ENCODE data around the gene MTMR10. TPM values are rescaled to one million over a fixed set of nuclear protein-coding genes. Genes with fewer than 3 reads are reported as not detected.

Gene MTMR10
- total and polyA plus RNA-seq, 2 donors (not counting 3 experiments of a cell fraction or from before 2014, with no cell fraction given): 48.3 to 88.5 TPM

DNA sequence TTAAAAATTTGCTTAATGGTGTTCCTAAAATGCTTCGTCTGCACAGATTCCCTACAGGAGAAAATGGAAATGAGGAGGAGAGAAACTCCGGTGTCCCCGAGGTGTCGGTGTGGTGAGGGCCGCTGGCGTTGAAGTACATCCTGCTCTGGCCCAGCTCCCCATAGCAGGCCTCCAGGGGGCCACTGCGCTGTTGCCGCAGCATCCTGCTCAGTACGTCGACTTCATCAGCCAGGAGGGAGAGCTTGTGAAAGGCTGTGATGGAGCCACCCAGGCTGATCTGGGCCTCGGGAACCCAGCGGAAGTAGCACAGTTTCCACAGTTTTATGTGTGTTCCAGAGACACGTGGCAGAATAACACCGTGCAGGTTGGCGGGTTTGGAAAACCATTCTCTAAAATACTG lies 49.9 kb downstream of the MTMR10 start:
- dilution Hi-C loops (cut with MboI; ENCODE audit: extremely low pct_ligation_motif_present, low sequenced_read_pairs) (no loop called here), intact Hi-C loops (cut with micrococcal nuclease) (no loop called here)
- no peak for FAIRE-seq

More for the DNA sequence above, 49.9 kb downstream of the MTMR10 start:
- POLR2A ChIA-PET: no interaction called here
- no peaks in the 10 kb centered on the region for H4K20me1 ChIP-seq (replicated peaks; ENCODE audit: control insufficient read depth, extremely low read depth, insufficient read depth, low read length)
- H3K9ac ChIP-seq (replicated peaks; ENCODE audit: extremely low read depth, insufficient read depth, low read length): no peak overlapping the region
- BruUV-seq (replicated peaks): TSS peak; percentile 17
- no peak overlapping the region for H3K4me3 ChIP-seq (replicated peaks in 1 of 3; ENCODE audit: insufficient read depth in 1 of 3, low read depth in 1 of 3, low read length in 3 of 3)
- H3K9me3 ChIP-seq (replicated peaks; ENCODE audit: control insufficient read depth, insufficient read depth, low read length): no peaks in the 10 kb centered on the region
- H2AFZ ChIP-seq (ENCODE audit: low read depth, low read length): no peak overlapping the region
- no peaks in the 10 kb centered on the region for H3K9me1 ChIP-seq (replicated peaks; ENCODE audit: control insufficient read depth, extremely low read depth, insufficient read depth, low read length)
- CTCF ChIA-PET: interaction anchor here (1.3 kb wide), 1 partner anchor 188 kb away, joined by 7 read pairs; no protein-coding TSS in a partner anchor
- no peak for DNase-seq (ENCODE audit: low read depth, low spot score)
- H3K79me2 ChIP-seq (ENCODE audit: control insufficient read depth, insufficient read depth, low read length): no peaks in the 10 kb centered on the region
- H3K4me2 ChIP-seq (ENCODE audit: insufficient read depth, low read length): no peak overlapping the region
- no peaks in the 10 kb centered on the region for H3K4me1 ChIP-seq (ENCODE audit: control insufficient read depth, extremely low read depth, insufficient read depth, low read length)
- no peaks in the 10 kb centered on the region for H3K27me3 ChIP-seq (ENCODE audit: control insufficient read depth in 2 of 2, insufficient read depth in 2 of 2, low read length in 2 of 2)
- TF ChIP-seq EZH2 (IDR thresholded peaks at IDR 0.05; ENCODE audit: borderline replicate concordance, low read depth, low read length, severe bottlenecking): no peak
- TF ChIP-seq, protein P1, sequence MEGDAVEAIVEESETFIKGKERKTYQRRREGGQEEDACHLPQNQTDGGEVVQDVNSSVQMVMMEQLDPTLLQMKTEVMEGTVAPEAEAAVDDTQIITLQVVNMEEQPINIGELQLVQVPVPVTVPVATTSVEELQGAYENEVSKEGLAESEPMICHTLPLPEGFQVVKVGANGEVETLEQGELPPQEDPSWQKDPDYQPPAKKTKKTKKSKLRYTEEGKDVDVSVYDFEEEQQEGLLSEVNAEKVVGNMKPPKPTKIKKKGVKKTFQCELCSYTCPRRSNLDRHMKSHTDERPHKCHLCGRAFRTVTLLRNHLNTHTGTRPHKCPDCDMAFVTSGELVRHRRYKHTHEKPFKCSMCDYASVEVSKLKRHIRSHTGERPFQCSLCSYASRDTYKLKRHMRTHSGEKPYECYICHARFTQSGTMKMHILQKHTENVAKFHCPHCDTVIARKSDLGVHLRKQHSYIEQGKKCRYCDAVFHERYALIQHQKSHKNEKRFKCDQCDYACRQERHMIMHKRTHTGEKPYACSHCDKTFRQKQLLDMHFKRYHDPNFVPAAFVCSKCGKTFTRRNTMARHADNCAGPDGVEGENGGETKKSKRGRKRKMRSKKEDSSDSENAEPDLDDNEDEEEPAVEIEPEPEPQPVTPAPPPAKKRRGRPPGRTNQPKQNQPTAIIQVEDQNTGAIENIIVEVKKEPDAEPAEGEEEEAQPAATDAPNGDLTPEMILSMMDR (IDR thresholded peaks at IDR 0.05; ENCODE audit: extremely low read depth in 1 of 2, insufficient read depth in 1 of 2, low read depth in 1 of 2, low read length in 2 of 2): no peak
- TF ChIP-seq JUN (IDR thresholded peaks at IDR 0.05; ENCODE audit: borderline replicate concordance, insufficient read depth, insufficient read length, low read depth): no peak
- TF ChIP-seq POLR2AphosphoS5 (IDR thresholded peaks at IDR 0.05; ENCODE audit: insufficient read depth, low read depth, low read length): no peak
- TF ChIP-seq POLR2A (IDR thresholded peaks at IDR 0.05; ENCODE audit: low read depth, low read length): no peak
- TF ChIP-seq, protein P2, sequence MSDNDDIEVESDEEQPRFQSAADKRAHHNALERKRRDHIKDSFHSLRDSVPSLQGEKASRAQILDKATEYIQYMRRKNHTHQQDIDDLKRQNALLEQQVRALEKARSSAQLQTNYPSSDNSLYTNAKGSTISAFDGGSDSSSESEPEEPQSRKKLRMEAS (IDR thresholded peaks at IDR 0.05; ENCODE audit: insufficient read depth, insufficient read length): no peak
- TF ChIP-seq MYC (IDR thresholded peaks at IDR 0.05; ENCODE audit: low read depth, low read length): no peak
- H3K27ac ChIP-seq (ENCODE audit: insufficient read depth, low read depth, low read length): no peak overlapping the region
- H3K36me3 ChIP-seq (ENCODE audit: control insufficient read depth in 2 of 2, extremely low read depth in 1 of 2, insufficient read depth in 2 of 2, low read length in 2 of 2): peaks cover 39 to 55% of the 10 kb centered on the region in 2 experiments
